Liver (tissue), 9 donors: ENCODE results near the gene TENT5C. TPM values are rescaled to one million over a fixed set of nuclear protein-coding genes. Genes with fewer than 3 reads are reported as not detected.

ENCODE experiments used
- DNase-seq: peaks from one replicate; pipeline ENCODE4 v3.0.0-alpha.2; 2017; ENCODE audit warnings: low spot score
- H3K27ac ChIP-seq, 2 donors: one replicate each; pipeline ENCODE4 v1.7.0; 2013; ENCODE audit warnings: inconsistent platforms in 2 of 2, low read length in 2 of 2, control low read depth in 1 of 2, low read depth in 1 of 2, mild to moderate bottlenecking in 1 of 2
- H3K27me3 ChIP-seq, 4 donors: one replicate each; pipeline versions ENCODE4 v1.6.1 to v1.7.0; 2013; ENCODE audit warnings: low read length in 3 of 4, inconsistent platforms in 1 of 4, mild to moderate bottlenecking in 1 of 4, moderate library complexity in 1 of 4; ENCODE audit not compliant: control insufficient read depth in 4 of 4, insufficient read depth in 4 of 4
- H3K36me3 ChIP-seq, 4 donors: one replicate each; pipeline versions ENCODE4 v1.6.1 to v1.7.0; 2013; ENCODE audit warnings: low read length in 3 of 4, mild to moderate bottlenecking in 3 of 4, low read depth in 1 of 4, moderate library complexity in 1 of 4; ENCODE audit not compliant: control insufficient read depth in 4 of 4, insufficient read depth in 3 of 4
- H3K4me1 ChIP-seq, 4 donors: one replicate each; pipeline versions ENCODE4 v1.6.1 to v1.7.0; 2013; ENCODE audit warnings: low read length in 3 of 4, mild to moderate bottlenecking in 3 of 4, moderate library complexity in 1 of 4; ENCODE audit not compliant: control insufficient read depth in 4 of 4, insufficient read depth in 4 of 4
- H3K4me3 ChIP-seq, 3 donors: one replicate each; pipeline versions ENCODE4 v1.6.1 to v1.7.0; 2013; ENCODE audit warnings: low read length in 3 of 3, control low read depth in 1 of 3, low read depth in 1 of 3, mild to moderate bottlenecking in 1 of 3
- H3K9ac ChIP-seq, 2 donors: one replicate each; pipeline ENCODE4 v1.7.0; 2013; ENCODE audit warnings: low read length in 2 of 2, mild to moderate bottlenecking in 2 of 2, moderate library complexity in 2 of 2, control low read depth in 1 of 2, low read depth in 1 of 2
- H3K9me3 ChIP-seq, 4 donors: one replicate each; pipeline versions ENCODE4 v1.6.1 to v1.7.0; 2013; ENCODE audit warnings: low read length in 3 of 4; ENCODE audit not compliant: control insufficient read depth in 4 of 4
- ATF3 ChIP-seq: IDR thresholded peaks from 2 replicates; pipeline ENCODE4 v1.6.1; 2016; ENCODE audit warnings: antibody characterized with exemption
- CTCF ChIP-seq: fragments of 150-350 bp; IDR thresholded peaks from 2 replicates; pipeline ENCODE4 v1.5.1; 2017; ENCODE audit warnings: improper control_type of control experiment, low read depth, low read length; ENCODE audit not compliant: missing input control
- FOXA1 ChIP-seq: IDR thresholded peaks from 2 replicates; pipeline ENCODE4 v1.6.1; 2016; ENCODE audit warnings: antibody characterized with exemption
- FOXA2 ChIP-seq: IDR thresholded peaks from 2 replicates; pipeline ENCODE4 v1.6.1; 2016; ENCODE audit warnings: antibody characterized with exemption
- GABPA ChIP-seq, 2 donors: IDR thresholded peaks in 1 of 2; conservative IDR thresholded peaks in 1 of 2; 2 replicates each; pipeline ENCODE4 v1.6.1; 2016; ENCODE audit warnings: antibody characterized with exemption in 2 of 2, mild to moderate bottlenecking in 1 of 2, moderate library complexity in 1 of 2
- HNF4G ChIP-seq: IDR thresholded peaks from 2 replicates; pipeline ENCODE4 v1.6.1; 2016; ENCODE audit warnings: antibody characterized with exemption
- JUND ChIP-seq, 2 donors: IDR thresholded peaks; 2 replicates each; pipeline ENCODE4 v1.6.1; 2016; ENCODE audit warnings: antibody characterized with exemption in 2 of 2
- MAX ChIP-seq: IDR thresholded peaks from 2 replicates; pipeline ENCODE4 v1.6.1; 2016; ENCODE audit warnings: antibody characterized with exemption
- NR2F2 ChIP-seq: IDR thresholded peaks from 2 replicates; pipeline ENCODE4 v1.6.1; 2016; ENCODE audit warnings: antibody characterized with exemption
- RAD21 ChIP-seq, 2 donors: IDR thresholded peaks; 2 replicates each; pipeline ENCODE4 v1.6.1; 2016; ENCODE audit warnings: antibody characterized with exemption in 2 of 2, mild to moderate bottlenecking in 2 of 2
- REST ChIP-seq: IDR thresholded peaks from 2 replicates; pipeline ENCODE4 v1.6.1; 2016; ENCODE audit warnings: antibody characterized with exemption, mild to moderate bottlenecking
- RXRA ChIP-seq, 2 donors: IDR thresholded peaks; 2 replicates each; pipeline ENCODE4 v1.6.1; 2017 to 2018; ENCODE audit warnings: antibody characterized with exemption in 2 of 2, mild to moderate bottlenecking in 1 of 2
- SP1 ChIP-seq: IDR thresholded peaks from 2 replicates; pipeline ENCODE4 v1.6.1; 2018; ENCODE audit warnings: antibody characterized with exemption, mild to moderate bottlenecking
- TAF1 ChIP-seq: conservative IDR thresholded peaks from 2 replicates; pipeline ENCODE4 v1.6.1; 2016; ENCODE audit warnings: antibody characterized with exemption, mild to moderate bottlenecking
- YY1 ChIP-seq: IDR thresholded peaks from 2 replicates; pipeline ENCODE4 v1.6.1; 2016; ENCODE audit warnings: antibody characterized with exemption, mild to moderate bottlenecking
- WGBS: extraction: QIAGEN DNeasy Blood & Tissue Kit; methylation state at CpG from one replicate; pipeline ENCODE4 v1.1.7; 2013; 5-methylcytosine and 5-hydroxymethylcytosine counted together
- polyA plus RNA-seq, 2 donors: library from polyadenylated mRNA; stranded (reverse) in 1 of 2; unstranded in 1 of 2; fragments of 200-250 nt in 1 of 2; fragments of >200 nt in 1 of 2; fragmentation: Nextera tagmentation in 1 of 2; extraction: Ambion mirVana in 1 of 2; gene quantifications; one replicate each; pipeline versions ENCODE4 v1.2.1 to v1.2.3, GENCODE V29; 2013 to 2015
- total RNA-seq, 2 donors: library from RNA; depleted of rRNA; stranded (reverse); fragments of >200 nt; gene quantifications; one replicate each; pipeline ENCODE4 v1.2.3, GENCODE V29; 2014
- donor health status: healthy.
- donor health status: healthy.
- donor health status: healthy.
- donor health status: healthy.
- donor health status: healthy.

TENT5C gene
- total and polyA plus RNA-seq, 4 donors: 1.1 to 200 (median 4.8) TPM

- WGBS: 91% methylated on average over 3 of the region's 3 CpGs
- no peaks in the 10 kb centered on the region for H3K9me3 ChIP-seq
- no peaks in the 10 kb centered on the region for H3K36me3 ChIP-seq
- no peaks in the 10 kb centered on the region for H3K27me3 ChIP-seq
- H3K27ac ChIP-seq: no peak overlapping the region
- no peak overlapping the region for H3K9ac ChIP-seq
- no peak for TF ChIP-seq HNF4G
- TF ChIP-seq RXRA (IDR thresholded peaks at IDR 0.05): no peak
- DNase-seq: no peak
- H3K4me1 ChIP-seq: no peaks in the 10 kb centered on the region
- no peak overlapping the region for H3K4me3 ChIP-seq
Measured at GRCh38 chr1:117641536-117641935, 35.7 kb downstream of the TENT5C start.

- no peak for DNase-seq
- Histone ChIP-seq H3K4me1 (no peaks in the 10 kb centered on the region), H3K9ac (no peak overlapping the region), H3K27ac (no peak overlapping the region), H3K36me3 (no peaks in the 10 kb centered on the region), H3K27me3 (no peaks in the 10 kb centered on the region), H3K4me3 (no peak overlapping the region), H3K9me3 (no peaks in the 10 kb centered on the region)
- WGBS: 94% methylated on average over 4 of the region's 4 CpGs
- TF ChIP-seq TAF1: no peak
Measured at GRCh38 chr1:117642963-117643362, 37.1 kb downstream of the TENT5C start.

- H3K4me3 ChIP-seq: no peak overlapping the region
- no peak overlapping the region for H3K9ac ChIP-seq
- H3K27me3 ChIP-seq: no peaks in the 10 kb centered on the region
- H3K9me3 ChIP-seq: no peaks in the 10 kb centered on the region
- no peak for TF ChIP-seq FOXA2
- TF ChIP-seq JUND (IDR thresholded peaks at IDR 0.05): no peak
- TF ChIP-seq ATF3: no peak
- 79% methylated on average over 2 of the region's 2 CpGs for WGBS
- no peaks in the 10 kb centered on the region for H3K36me3 ChIP-seq
- DNase-seq: no peak
- no peaks in the 10 kb centered on the region for H3K4me1 ChIP-seq
- H3K27ac ChIP-seq: no peak overlapping the region
Measured at GRCh38 chr1:117643601-117644000, 37.8 kb downstream of the TENT5C start.

GRCh38 chr1:117644696-117645311 lies 39.0 kb downstream of the TENT5C start:
- Histone ChIP-seq H3K9me3 (no peaks in the 10 kb centered on the region), H3K27ac (no peak overlapping the region), H3K36me3 (no peaks in the 10 kb centered on the region), H3K27me3 (no peaks in the 10 kb centered on the region), H3K4me1 (no peaks in the 10 kb centered on the region), H3K9ac (no peak overlapping the region), H3K4me3 (no peak overlapping the region)
- WGBS: 91% methylated on average over 3 of the region's 3 CpGs
- no peak for DNase-seq
- TF ChIP-seq CTCF: no peak
- TF ChIP-seq SP1: no peak
- no peak for TF ChIP-seq RXRA (IDR thresholded peaks at IDR 0.05)
- no peak for TF ChIP-seq FOXA1
- TF ChIP-seq GABPA (IDR thresholded peaks at IDR 0.05 in 1 of 2, conservative IDR thresholded peaks at IDR 0.05 in 1 of 2): no peak
- TF ChIP-seq RAD21 (IDR thresholded peaks at IDR 0.05): no peak
- TF ChIP-seq JUND (IDR thresholded peaks at IDR 0.05): no peak
- no peak for TF ChIP-seq MAX
- TF ChIP-seq ATF3: no peak
- no peak for TF ChIP-seq NR2F2
- no peak for TF ChIP-seq YY1
- no peak for TF ChIP-seq REST
